IPS-NIHi7 (cell line): ENCODE results near the gene ACBD5.
A peak's percentile ranks its signal among the peaks of the same experiment; 100 is the strongest.
"Not testable (repeated sequence)": the region's sequence is repeated elsewhere in the genome, so short reads cannot be mapped to it uniquely, and the experiment has no call there.

ENCODE experiments used
- DNase-seq: peaks from one replicate; pipeline ENCODE4 v3.0.0; 2012; ENCODE audit warnings: mixed read lengths; ENCODE audit errors: extremely low spot score

The ACBD5 gene

DNA sequence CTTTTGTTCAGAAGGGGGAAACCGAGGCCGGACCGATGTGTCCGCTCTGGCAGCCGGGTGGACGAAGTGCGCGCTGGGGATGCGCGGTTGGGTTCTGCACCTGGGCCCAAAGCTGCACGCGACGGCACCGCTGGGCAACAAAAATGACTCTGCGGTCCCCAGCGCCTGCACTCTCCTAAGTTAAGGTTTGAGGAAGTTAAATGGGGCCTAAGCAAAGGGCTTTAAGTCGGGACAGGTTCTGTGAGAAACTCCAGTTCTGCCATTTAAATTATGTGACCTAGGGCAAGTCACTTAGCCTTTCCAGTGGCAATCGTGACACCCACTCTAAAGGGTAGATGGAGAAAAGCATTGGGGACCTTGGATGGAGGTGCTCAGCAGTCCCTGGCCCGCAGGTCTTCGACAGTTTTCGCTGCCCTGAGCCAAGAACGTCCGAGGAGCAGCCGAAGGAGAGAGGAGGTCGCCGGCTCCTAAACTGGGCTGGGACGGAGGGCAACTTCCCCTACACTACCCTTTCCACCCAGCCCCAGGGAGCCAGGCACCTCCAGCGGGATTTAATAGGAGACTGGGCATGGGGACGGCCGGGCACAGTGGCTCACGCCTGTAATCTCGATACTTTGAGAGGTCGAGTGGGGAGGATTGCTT, 534 bp upstream of the ACBD5 start:
- DNase-seq = peak; percentile 12

DNA sequence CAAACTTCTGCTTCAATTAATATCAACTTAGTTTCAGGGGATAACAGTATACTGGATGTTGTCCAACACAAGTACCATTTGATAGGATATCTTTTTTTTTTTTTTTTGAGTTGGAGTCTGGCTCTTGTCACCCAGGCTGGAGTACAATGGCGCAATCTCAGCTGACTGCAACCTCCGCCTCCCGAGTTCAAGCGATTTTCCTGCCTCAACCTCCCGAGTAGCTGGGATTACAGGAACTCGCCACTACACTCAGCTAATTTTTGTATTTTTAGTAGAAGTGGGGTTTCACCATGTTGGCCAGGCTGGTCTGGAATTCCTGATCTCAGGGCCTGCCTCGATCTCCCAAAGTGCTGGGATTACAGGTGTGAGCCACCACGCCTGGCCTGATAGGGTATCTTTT, 3.1 kb downstream of the ACBD5 start:
- not testable (repeated sequence) for DNase-seq

DNA sequence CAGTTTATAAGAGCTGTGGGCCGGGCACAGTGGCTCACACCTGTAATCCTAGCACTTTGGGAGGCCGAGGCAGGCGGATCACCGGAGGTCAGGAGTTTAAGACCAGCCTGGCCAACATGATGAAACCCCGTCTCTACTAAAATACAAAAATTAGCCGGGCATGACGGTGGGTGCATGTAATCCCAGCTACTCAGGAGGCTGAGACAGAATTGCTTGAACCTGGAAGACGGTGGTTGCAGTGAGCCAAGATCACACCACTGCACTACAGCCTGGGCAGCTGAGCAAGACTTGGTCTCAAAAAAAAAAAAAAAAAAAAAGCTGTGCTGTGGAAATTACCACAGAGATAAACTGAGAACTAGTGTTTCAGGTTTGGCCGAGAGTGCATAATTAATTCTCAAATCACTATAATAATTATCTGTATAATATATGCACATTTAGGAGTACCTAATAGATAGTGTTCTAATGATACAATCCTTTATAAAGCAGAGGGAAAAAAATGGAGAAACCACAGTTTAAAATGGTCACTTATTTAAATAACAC, 3.9 kb downstream of the ACBD5 start:
- DNase-seq = not testable (repeated sequence)

DNA sequence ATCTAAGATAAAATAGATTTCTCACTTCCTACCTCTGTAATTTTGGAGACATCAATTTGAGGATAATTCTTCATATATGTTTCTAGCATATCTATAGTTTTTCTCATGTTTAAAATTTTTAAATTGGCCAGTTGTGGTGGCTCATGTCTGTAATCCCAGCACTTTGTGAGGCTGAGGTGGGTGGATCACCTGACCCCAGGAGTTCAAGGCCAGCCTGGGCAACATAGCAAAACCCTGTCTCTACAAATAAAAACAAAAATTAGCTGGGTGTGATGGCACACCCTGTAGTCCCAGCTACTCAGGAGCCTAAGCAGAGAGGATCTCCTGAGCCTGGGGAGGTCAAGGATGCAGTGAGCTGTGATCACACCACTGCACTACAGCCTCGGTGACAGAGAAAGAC, 4.9 kb downstream of the ACBD5 start:
- no peak for DNase-seq

DNA sequence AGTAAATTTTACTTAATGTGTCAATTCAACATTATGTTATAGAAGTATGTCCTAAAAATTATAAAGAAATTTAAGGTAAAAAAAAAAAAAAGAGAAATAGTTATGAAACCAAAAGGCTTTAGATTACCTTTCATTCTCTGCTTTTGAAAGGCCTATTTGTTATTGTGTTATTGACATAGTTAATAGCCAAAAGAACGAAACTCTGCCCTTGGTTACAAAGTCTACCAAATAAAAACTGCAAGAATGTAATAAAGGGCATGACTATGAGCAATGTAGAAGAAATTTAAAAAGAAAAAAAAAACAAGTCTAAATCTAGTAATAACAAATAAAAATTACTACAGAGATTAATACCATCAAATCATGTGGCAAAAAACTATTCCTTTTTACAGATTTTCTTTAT, 10.6 kb downstream of the ACBD5 start:
- no peak for DNase-seq

DNA sequence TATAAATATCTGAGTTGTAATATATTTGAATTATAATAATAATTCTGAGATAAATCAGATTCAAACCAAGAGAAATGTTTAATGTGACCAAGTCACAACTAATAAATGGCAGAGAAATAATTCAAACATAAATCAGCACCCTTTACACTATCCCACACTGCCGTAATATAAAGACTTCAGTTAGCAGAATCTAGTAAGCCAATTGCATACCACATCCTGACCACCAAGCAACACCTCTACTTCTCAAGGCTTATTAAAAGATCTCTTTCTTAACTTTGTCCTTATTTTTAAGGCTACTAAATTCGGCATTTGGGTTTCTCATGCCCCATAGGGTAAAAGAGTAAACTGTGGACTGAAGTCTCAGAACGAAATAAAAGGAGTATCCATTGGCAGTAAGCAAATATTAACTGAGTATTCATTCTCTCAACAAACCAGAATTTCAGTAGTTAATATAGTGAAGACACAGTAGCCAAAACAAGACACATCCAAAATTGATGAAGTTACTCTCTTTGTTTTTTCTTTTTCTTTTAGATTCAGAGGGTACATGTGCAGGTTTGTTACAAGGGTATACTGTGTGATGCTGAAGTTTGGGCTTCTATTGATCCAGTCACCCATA, 14.8 kb downstream of the ACBD5 start:
- no peak for DNase-seq

DNA sequence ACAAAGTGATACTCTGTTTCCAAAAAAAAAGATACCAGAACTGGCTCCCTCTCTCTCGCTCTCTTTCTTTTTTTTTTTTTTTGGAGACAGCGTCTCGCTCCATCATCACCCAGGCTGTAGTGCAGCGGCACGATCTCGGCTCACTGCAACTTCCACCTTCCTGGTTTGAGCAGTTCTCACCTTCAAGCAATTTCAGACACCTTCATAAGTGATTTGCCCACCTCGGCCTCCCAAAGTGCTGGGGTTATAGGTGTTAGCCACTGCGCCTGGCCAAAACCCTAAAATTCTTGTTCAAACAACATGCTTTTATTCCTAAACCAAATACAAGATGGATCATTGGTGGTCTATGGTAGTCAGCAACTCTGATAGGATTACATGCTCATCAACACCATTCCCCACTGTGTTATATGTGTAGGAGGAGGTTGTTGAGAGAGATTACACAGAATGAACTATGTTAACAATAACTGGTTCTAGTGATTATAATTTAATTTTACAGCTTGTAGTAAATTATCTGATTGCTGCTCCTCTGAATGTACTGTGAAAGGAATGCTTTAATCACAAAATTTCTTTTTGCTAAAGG, 15.5 kb downstream of the ACBD5 start:
- no peak for DNase-seq

DNA sequence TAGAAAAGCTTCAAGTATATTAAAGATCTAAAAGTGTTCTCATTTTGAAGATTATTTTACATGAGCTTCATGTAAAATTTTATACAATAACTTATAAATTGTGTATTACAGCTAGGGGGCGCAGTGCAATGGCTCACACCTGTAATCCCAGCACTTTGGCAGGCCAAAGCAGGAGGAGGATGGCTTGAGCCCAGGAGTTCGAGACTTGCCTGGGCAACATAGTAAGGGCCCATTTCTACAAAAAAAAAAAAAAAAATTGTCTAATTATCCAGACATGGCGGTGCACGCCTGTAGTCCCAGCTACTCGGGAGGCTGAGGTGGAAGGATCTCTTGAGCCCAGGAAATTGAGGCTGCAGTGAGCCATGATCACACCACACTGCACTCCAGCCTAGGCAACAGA, 16.6 kb downstream of the ACBD5 start:
- peak; percentile 12 for DNase-seq

DNA sequence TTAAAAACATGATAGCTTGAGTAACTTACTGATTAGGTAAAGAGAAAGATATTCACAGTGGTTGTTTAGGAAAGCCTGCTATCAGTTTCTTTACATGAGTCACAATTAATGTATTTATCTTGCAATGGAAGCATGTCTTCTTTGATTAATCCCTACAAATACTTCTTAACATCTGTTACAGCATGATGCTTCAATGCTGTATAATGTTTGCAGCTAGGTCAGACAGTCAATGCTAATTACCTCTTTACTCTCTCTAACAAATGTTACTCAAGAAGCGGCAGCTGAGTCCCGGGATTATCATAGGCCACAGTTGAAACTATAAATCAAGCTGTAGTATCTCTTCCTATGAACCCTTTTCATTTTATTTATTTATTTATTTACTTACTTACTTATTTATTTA, 33.2 kb downstream of the ACBD5 start:
- no peak for DNase-seq

DNA sequence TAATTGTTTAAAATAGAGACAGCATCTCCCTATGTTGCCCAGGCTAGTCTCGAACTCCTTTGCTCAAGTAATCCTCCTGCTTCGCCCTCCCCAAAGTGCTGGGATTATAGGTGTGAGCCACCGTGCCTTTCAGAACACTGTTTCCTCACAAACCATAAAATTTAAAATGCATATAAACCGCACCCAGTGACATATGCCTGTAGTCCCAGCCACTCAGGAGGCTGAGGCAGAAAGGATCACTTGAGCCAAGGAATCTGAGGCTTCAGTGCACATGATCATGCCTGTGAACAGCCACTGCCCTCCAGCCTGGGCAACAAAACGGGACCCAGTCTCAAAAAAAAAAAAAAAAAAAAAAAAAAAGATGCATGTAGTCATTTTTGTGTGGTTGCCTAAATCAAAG, 36.8 kb downstream of the ACBD5 start:
- DNase-seq = no peak

DNA sequence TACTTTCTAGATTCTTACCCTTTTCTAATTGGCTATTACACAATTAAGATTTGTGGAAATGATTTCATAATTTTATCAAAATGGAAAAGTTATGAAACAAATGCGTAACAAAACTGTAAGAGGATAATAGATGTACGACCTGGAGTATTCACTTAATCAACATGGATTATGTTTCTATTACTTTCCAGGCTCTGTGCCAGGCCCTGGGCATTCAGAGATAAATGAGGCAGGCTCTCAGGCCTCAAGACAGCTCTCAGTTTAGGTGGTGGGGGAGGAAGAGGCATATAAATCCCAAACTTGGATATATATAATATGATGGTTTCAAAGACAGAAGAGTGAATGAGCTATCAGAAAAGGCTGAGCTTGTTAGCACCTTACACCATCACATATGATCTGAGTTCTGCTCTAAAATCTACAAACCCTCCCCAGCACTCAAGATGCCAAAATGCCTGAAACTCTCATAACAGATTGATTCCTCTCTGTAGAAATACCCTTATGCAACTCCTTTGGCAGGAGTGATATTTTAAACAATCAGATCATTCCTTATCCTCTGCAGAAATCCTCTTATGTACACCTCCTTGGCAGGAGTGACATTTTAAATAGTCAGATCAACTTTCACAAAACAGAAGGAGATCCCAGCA, 42.5 kb downstream of the ACBD5 start:
- DNase-seq = no peak

DNA sequence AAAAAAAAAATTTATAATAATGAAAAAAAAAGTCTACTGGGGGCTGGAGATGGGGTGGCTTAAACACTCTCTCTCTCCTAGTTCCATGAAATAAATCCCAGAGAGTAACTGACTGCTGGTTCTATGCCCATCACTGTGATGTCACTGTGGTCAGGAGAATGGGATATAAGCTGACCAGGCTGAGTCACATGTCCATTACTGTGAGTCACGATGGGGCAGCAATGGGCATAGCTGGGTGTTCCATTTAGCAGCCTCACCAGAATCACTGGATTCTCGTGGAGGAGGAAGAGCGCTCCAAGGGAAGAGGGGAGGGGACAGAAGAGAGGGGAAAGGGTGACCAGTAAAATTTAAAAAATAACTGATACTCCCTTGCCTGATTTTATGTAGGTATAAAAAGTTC, 48.3 kb downstream of the ACBD5 start:
- DNase-seq = peak; percentile 9

DNA sequence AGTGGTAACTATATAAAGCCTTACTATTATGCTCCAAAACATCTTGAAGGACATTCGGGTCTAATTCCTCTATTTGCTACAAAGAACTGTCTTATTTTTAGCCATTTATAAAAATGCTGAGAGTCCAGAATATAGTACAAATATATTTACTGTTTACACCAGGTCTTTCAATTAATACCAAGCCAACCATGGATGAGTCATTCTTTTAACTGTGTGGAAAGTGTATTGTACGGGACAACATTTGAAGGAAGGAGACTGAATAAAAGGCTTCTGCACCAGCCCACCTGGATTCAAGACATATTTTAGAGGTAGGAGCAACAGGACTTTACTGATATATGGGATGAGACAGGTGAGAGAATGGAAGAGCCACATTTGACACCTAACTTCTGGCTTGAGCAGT, 50.1 kb downstream of the ACBD5 start:
- no peak for DNase-seq

DNA sequence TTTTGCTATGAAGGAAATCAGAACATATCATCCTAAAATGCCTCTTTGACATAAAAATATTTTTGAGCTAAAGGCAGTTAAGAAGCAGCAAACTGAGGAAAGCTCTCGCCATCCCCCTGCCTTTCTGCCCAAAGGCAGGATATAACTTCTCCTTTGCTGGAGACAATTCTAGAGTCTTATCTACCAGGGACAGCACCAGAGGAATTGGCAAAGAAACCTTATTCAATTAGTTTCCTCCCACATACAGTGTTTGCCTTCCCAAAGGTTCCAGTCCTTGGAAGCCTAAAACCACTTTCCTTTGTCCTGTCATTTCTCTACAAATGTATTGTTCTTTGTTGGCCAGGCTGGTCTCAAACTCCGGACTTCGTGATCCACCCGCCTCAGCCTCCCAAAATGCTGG, 51.7 kb downstream of the ACBD5 start:
- peak; percentile 12 for DNase-seq

DNA sequence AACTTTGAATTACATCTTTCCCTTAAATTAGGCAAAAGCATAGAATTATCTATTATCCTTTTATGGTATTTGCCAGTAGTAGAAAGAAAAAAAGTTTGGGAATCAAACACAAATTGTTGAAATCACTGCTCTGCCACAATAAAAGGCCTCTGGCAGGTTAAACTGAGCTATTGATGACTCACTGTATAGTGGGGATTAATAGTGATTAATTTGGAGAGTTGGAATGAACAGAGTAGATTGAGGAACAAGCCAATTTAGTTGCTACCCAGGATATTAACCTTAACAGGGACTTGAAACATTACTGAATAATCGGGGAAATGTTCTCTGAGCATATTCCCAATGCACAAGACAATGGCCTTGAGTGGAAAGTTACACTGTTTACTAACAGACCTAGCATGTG, 52.3 kb downstream of the ACBD5 start:
- DNase-seq = no peak

DNA sequence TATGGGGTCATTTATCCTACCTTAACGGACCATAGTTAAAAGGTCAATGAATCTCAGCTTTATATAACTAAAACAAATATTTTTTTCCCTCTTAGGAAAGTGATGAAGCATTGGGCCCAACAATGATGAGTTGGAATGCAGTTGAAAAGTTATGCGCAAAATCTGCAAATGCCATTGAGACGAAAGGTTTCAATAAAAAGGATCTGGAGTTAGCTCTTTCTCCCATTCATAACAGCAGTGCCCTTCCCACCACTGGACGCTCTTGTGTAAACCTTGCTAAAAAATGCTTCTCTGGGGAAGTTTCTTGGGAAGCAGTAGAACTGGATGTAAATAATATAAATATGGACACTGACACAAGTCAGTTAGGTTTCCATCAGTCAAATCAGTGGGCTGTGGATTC, 70.7 kb downstream of the ACBD5 start:
- DNase-seq = no peak

DNA sequence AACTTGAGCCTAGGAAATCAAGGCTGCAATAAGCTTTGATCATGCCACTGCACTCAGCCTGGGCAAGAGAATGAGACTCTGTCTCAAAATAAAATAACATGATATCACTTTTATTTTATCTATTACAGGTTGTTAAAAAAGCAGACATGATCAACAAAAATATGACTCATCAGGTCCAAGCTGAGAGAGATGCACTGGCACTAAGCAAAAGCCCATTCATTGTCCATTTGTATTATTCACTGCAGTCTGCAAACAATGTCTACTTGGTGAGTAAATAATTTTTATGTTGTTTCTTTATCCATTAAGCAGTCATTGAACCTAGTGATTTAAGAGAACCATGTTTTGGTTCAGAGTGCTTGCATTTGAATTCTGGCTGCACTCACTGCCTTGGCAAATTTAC, 82.2 kb downstream of the ACBD5 start:
- DNase-seq = no peak

DNA sequence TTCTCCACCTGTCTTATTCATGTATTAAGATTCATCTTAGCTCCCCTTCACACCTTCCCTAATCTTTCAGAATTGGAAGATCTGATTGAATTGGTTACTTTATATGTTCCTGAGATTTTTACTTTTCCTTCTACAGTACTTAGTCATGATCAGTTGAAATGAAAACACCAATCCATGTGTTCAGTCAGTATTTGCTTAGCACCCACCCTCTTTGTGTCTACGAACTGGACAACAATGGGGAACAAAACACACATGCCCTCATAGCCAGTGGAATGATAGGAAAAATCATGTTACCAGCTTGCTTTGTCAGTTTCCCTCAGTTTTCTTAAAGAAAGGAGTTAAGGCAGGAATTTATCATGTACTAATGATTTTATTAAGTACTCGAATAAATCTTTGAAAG, 83.4 kb downstream of the ACBD5 start:
- no peak for DNase-seq

DNA sequence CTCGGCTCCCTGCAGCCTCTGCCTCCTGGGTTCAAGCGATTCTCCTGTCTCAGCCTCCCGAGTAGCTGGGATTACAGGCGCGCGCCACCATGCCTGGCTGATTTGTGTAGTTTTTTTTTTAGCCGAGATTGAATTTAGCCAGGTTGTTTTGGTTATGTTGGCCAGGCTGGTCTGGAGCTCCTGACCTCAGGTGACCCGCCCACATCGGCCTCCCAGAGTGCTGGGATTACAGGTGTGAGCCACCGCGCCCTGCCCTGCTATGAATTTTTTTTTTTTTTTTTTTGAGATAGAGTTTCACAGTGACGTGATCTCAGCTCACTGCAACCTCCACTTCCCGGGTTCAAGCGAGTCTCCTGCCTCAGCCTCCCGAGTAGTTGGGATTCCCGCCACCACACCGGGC, 84.0 kb downstream of the ACBD5 start:
- not testable (repeated sequence) for DNase-seq

DNA sequence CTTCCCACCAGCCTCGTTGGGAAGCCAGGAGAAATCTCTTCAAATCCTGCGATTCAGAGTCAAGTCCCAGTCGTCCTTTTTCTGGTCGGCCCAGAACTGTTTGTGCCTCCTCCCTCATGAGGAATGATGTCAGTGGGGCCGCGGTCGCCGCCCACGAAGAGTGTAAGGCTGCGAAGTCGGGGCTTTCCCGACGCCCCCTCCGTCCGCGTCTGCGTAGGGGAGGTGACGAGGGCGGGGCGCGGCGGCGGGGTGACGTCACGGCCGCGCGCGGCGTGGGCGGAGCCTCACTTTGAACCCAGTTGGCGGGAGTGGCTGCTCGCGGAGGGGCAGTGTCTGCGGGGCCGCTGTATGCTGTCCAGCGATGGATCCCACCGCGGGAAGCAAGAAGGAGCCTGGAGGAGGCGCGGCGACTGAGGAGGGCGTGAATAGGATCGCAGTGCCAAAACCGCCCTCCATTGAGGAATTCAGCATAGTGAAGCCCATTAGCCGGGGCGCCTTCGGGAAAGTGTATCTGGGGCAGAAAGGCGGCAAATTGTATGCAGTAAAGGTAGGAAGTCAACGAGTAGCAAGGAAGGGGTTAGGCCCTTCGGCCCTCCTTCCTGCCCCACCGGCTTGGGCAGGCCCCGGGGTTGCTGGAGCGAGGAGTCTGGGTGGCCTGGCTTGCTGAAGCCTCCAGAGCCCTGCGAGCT, 85.4 kb downstream of the ACBD5 start, which contains the start of gene MASTL:
TSS of gene MASTL (plus strand) at position 287 of the 689 bp plus-strand sequence. CDS start at position 362, 75 bp downstream.
- peak; percentile 91 for DNase-seq

DNA sequence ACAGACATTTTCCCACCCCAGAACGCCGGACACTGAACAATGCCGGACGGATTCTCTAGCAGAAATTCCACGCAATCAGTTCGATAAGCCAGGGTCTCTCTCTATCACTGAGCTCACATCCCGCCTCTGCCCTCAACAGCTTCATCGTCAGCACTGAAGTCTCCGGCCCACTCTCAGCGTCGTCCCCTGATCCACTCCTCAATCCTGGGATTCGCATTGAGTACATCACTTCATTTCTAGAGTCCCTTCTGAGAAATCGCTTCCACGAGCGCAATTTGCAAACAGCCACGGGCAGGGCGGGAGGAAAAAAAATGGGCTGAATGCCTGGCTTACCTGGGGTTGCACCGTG, 86.8 kb downstream of the ACBD5 start:
- peak; percentile 16 for DNase-seq

DNA sequence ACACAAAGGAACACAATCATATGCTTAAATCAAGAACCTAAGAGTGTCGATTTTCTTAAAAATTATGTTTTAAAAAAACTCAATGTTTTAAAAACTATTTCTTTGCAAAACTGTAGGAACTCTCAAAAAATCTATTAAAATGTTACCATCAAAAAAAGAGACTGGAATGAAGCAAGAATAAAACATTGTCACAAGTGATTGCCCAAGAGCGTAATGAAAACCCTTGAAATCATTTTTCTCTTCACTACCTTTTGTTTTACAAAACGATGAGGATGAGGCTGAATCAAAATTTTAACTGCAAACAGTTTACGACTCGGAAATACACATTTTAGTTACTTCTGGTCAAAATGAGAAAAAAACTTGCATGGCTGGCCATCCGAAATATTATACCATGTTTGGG, 87.3 kb downstream of the ACBD5 start:
- no peak for DNase-seq
